Stimulated activated CD4-positive, alpha-beta T cell treated with anti-CD3 and anti-CD28 coated beads, Interleukin-1b, Interleukin-23, amount 100 ng/mL, for 24 hours (primary cell): Measurements from ENCODE around the gene VTA1.

Experiments
- DNase-seq, 4 experiments: peaks; one replicate each; pipeline ENCODE4 v3.0.0-alpha.2; 2020; ENCODE audit warnings: low read depth in 4 of 4, low spot score in 1 of 4

Gene VTA1

GRCh38 chr6:142262231-142262630 is 115.2 kb downstream of the VTA1 start:
- DNase-seq = no peak

- no peak for DNase-seq
Measured at GRCh38 chr6:142265476-142265875, 118.4 kb downstream of the VTA1 start.

GRCh38 chr6:142266060-142266459 is 119.0 kb downstream of the VTA1 start:
- no peak for DNase-seq

GRCh38 chr6:142271476-142271875 is 124.4 kb downstream of the VTA1 start:
- DNase-seq = no peak
